ENCODE results near the gene CERS4.
"Not testable (repeated sequence)": the region's sequence is repeated elsewhere in the genome, so short reads cannot be mapped to it uniquely, and the experiment has no call there.

The CERS4 gene, protein sequence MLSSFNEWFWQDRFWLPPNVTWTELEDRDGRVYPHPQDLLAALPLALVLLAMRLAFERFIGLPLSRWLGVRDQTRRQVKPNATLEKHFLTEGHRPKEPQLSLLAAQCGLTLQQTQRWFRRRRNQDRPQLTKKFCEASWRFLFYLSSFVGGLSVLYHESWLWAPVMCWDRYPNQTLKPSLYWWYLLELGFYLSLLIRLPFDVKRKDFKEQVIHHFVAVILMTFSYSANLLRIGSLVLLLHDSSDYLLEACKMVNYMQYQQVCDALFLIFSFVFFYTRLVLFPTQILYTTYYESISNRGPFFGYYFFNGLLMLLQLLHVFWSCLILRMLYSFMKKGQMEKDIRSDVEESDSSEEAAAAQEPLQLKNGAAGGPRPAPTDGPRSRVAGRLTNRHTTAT

DNA sequence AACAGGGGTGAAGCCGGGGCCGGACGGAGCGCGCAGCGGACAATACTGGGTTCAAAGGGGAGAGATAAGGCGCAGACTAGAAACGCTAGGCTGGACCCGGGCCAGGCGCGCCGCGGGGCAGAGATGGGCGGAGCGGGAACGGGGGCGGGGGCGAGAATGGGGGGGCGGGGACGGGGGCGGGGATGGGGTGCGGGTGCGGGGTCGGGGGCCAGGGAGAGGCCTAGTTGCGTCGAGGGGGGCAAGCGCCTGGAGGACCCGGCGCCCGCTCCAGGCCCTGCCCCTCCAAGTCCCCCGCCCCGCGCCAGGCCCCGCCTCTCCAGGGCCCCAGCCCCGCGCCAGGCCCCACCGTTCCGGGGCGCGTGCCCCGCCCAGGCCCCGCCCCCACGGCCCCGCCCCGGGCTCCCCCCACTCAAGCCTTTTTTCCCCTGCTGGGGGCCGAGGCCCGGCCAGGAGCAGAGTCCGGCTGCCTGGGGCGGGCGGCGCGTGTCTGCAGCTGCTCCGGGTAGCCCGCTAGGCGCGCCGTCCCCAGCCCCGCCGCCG is at the start of gene CERS4:
TSS of gene CERS4 (plus strand) at position 449 of the 540 bp plus-strand sequence. CDS start 41,707 bp downstream, outside the sequence.
- no peak for DNase-seq

DNA sequence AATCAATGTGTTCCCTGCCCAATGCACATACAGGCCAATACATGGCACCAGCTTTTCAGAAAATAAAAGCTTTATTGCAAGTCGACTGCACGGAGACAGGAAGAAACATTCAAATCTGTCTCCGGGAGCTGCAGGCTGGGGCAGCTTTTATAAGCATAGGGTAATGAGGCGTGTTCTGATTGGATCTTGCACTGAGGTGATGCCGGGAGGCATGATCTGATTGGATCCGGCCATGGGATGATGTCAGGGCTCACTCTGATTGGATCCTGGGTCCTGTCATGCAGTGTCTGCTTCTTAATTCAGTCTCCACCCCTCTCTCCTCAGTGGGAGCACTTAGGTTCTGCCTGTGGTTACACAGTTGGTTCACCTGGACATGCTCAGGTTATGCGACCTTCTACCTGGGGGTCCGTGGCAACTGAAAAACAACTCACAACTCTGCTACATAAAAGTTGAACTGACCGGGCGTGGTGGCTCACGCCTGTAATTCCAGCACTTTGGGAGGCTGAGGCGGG is 48.0 kb upstream of the CERS4 start:
- no peak for DNase-seq

DNA sequence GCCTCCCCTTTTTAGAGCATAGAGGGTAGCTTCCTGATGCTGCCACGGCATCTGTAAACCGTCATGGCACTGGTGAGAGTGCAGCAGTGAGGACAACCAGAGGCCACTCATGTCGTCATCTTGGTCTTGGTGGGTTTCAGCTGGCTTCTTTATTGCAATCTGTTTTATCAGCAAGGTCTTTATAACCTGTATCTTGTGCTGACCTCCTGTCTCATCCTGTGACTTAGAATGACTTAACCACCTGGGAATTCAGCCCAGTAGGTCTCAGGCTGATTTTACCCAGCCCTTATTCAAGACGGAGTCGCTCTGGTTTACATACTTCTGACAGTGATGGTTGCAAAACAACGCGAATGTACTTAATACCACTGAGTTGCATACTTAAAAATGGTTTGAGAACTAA is 45.4 kb upstream of the CERS4 start:
- DNase-seq: no peak

DNA sequence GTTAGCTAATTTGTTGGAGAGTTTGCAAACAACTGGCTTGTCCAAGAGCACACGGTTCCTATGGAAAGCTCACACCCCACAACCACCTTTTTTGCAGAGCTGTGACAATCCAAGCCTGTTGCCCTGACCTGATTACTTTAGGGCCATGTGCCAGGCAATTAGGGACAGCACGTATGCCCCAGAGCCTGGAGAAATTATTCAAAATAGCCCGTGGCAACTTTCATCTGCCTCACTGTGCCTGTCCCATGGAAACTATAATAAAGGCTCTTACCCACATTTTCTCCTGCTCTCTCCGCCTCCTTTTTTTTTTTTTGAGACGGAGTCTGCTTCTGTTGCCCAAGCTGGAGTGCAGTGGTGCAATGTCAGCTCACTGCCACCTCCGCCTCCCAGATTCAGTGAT is 41.2 kb upstream of the CERS4 start:
- DNase-seq: no peak

DNA sequence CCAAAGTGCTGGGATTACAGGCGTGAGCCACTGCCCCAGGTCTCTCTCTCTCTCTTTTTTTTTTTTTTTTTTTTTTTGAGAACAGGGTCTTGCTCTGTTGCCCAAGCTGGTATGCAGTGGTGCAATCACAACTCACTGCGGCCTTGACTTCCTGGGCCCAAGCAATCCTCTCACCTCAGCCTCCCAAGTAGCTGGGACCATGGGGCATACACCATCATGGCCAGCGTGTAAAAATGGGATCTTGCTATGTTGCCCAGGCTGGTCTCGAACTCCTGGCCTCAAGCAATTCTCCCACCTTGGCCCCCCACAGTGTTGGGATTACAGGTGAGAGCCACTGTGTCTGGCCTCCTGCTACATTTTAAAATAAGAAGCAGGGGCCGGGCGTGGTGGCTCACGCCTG is 40.6 kb upstream of the CERS4 start:
- DNase-seq: no peak

DNA sequence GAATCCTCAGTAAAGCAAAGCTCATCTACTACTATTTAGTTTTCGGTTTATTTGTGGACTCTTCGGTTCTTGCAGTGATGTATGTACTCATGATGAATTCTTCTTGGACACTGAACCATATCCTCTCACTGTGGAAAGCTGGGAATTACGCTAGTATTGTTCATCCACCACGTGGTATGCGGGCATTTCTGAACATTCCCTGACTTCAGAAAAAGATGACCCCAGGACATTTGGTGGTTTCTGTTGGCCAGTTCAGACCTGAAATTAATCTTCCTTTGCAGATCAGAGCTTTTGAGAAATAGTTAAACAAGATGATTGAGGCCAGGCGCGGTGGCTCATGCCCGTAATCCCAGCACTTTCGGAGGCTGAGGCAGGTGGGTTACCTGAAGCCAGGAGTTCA is 34.5 kb upstream of the CERS4 start:
- no peak for DNase-seq

DNA sequence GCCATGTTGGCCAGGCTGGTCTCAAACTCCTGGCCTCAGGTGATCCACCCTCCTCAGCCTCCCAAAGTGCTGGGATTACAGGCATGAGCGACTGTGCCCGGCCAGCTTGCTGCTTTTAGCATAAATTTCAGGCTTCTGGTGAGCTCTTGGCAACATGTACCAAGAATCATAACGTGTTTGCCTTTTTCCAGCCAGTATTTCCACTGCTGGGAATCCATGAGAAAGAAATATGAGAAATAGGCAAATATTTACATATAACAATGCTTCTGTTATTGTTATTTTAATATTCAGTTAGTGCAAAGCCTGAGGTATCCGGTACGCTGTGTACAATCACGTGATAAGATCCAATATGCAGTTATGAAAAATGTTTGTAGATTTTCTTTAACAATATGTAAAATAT is 29.2 kb upstream of the CERS4 start:
- DNase-seq: no peak

DNA sequence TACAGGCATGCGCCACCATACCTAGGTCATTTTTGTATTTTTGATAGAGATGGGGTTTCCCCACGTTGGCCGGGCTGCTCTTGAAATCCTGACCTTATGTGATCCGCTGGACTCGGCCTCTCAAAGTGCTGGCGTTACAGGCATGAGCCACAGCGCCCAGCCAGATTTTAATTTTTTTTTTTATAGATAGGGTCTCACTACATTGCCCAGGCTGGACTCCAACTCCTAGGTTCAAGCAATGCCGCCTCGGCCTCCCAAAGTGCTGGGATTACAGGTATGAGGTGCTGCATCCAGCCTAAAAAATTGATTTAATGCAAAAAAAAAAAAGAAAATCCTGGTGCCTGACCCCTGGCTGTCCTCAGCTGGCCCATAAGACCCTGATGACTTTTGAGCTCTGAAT is 24.9 kb upstream of the CERS4 start:
- no peak for DNase-seq

DNA sequence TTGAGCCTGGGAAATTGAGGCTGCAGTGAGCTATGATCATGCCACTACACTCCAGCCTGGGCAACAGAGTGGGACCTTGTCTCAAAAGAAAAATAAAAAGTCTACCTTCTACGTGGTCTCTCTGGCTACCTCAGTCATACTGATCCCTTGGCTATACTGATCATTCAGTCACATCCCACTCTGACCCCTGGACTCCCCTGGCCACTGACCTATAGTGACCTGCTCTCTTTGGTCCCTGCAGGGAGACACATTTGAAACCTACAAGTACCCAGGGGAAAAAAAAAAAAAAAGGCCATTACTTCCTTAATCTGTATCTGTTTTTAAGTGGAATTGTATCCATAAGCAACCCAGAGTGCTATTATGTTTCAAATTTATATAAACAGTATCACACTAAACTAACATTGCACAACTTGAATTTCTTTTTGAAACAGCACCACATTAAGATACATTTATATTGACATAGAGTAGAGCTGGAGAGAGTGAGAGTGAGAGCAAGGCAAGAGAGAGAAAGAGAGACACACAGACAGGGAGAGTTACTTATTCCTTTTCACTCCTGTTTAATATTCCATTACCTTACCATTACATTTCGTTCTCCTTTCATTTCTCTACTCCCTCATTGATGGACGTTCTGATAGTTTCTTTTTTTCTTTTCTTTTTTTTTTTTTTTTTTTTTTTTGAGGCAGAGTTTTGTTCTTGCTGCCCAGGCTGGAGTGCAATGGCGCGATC is 23.7 kb upstream of the CERS4 start:
- DNase-seq: no peak

DNA sequence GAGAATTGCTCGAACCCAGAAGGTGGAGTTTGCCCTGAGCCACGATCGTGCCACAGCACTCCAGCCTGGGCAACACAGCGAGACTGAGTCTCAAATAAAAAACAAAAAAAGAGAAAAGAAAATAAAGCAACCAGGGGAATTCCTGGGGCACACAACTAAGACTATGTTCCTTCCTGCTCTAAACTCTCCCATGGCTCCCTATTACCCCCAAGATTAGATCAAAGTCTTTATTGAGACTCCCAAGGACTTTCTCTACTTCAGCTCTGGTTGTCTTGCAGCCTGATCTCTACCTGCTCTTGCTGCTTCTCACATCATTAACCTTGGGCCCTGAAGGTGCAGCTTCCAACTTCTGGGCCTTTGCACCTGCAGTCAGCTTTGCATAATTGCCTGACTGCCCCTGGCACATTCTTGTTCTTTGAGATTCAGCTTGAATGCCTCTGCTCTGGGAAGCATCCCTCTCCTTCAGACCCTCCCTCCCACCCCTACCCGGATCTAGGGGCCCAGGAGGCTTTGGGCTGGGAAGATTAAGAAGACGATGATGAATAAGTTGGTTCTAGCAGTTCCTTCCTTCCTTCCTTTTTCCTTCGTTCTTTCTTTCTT is 16.8 kb upstream of the CERS4 start:
- no peak for DNase-seq

DNA sequence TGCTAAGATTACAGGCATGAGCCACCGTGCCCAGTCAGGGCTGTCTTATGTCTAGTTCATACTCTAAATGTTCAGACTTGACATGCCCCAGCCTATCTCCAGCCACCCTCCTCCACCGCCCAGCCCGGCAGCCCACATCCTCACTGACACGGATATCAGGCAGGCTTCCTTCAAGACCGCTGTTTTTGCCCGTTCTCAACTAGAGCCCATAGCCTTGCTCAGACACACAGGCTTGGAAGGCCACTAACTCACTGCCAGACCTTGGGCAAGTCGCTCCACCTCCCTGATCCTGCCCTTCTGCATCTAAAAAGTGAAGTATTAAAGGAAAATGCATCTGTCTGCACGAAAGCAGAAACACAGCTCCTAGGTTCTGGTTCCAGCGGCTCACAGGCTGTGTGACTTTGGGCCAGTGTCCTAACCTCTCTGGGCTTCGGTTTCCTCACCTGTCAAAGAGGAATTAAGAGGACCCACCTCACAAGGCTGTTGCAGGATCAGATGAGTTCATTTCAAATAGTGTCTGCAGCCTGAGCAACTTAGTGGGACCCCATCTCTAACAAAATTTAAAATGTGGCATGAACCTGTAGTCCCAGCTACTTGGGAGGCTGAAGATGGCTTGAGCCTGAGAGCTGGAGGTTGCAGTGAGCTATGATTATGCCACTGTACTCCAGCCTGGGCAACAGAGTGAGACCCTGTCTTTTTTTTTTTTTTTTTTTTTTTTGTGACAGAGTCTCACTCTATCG is 14.5 kb upstream of the CERS4 start:
- DNase-seq: no peak

DNA sequence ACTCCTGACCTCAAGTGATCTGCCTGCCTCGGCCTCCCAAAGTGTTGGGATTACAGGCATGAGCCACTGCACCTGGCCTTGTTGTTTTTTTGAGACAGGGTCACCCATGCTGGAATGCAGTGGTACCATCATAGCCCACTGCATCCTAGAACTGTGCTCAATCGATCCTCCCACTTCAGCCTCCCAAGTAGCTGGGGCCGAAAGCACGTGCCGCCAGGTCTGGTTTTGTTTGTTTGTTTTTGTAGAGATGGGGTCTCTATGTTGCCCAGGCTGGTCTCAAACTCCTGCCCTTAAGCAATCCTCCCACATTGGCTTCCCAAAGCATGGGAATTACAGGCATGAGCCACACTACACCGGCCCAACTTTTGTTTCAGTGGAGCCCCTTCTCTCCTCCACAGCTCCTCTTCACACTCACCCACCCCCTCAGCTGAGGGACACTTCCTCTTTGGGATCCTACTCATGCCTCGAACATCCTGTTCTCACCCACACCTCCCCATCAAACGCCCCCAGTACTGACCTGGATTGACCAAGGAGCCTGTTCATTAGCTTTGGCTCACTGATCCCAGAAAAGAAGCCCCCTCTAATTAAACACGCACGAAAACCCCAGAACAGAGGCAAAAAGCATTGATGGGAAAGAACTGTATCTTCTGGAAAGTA is 12.8 kb upstream of the CERS4 start:
- DNase-seq: no peak

DNA sequence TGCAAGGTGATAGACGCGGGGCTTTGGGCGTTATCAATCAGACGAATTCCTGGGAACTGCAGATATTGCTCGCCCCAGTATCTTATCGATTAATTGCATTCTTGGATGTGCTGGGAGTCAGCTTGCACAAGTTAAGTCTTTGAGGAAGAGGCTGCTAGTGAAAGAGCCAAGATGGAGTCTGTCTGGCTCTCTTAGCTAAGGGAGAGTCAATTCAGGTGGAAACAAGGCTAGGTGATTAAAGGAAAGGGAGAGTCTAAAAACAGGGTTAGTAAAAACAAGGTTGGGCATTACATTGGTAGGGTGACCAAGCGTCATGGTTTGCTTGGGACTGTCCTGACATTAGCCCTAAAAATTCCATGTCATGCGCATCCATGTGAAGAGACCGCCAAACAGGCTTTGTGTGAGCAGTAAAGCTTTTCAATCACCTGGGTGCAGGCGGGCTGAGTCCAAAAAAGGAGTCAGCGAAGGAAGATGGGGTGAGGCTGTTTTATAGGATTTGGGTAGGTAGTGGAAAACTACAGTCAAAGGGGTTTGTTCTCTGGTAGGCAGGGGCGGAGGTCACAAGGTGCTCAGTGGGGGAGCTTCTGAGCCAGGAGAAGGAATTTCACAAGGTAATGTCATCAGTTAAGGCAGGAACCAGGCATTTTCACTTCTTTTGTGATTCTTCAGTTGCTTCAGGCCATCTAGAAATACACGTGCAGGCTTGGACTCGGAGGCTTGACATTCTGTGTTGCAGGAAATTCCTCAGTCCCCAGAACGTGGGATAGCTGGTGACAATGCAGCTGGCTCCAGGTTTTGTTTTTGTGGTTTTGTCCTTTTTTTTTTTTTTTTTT is 5.7 kb upstream of the CERS4 start:
- DNase-seq: not testable (repeated sequence)

DNA sequence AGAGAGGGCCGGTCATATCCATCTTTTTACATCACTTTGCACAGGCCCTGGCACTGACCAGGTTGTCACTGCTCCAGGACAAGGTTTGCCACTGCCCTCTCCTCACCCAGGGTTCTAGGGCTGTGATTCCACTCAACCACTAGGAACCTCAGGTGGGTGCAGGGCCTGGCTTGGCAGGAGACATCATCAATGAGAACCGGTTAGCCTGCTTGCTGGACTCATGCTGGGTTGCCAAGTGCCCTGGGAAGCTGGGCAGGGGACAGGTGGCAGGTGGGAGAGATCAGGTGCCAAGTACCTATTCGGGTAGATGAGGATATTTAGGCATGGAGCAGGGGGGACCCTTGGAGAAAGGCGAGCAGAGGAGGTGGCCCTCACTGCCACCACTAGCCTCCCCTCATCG is 4.2 kb upstream of the CERS4 start:
- DNase-seq: no peak

DNA sequence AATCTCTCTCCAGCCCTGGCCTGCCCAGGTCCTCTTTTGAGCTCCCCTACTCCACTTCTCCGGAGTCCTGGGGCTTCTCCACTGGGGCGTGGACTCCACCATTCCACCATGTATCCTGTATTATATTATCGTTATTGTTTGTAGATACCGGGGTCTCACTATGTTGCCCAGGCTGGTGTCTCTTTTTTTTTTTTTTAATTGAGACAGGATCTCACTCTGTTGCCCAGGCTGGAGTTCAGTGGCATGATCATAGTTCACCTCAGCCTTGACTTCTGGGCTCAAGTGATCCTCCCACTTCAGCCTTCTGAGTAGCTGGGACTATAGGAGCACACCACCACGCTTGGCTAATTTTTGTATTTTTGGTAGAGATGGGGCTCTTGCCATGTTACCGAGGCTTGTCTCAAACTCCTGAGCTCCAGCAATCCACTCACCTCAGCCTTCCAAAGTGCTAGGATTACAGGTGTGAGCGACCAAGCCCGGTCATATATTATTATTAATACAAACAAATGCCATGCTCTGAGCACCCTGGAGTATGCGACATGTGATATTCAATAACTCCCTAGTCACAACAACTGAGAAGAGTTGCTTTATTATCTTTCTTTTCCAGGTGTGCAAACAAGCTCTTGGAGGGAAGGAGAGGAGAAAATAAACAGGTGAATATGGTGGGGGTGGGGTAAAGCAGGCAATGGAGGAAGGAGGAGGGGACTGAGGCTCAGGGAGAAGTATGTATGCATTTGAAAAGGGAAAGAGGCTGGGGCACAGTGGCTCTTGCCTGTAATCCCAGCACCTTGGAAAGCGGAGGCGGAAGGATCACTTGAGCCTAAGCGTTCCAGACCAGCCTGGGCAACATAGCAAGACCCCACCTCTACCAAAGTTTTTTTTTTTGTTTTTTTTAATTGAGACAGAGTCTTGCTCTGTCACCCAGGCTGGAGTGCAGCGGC is 2.8 kb upstream of the CERS4 start:
- DNase-seq: peak; percentile 78

DNA sequence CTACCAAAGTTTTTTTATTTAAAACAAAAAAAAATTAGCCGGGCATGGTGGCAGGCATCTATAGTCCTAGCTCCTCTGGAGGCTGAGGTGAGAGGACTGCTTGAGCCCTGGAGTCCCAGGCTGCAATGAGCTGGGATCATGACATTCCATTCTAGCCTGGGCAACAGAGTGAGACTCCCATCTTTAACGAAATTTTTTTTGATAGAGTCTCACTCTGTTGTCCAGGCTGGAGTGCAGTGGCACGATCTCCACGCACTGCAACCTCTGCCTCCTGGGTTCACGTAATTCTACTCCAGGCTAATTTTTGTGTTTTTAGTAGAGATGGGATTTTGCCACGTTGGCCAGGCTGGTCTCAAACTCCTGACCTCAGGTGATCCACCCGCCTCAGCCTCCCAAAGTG is 1.8 kb upstream of the CERS4 start:
- not testable (repeated sequence) for DNase-seq

DNA sequence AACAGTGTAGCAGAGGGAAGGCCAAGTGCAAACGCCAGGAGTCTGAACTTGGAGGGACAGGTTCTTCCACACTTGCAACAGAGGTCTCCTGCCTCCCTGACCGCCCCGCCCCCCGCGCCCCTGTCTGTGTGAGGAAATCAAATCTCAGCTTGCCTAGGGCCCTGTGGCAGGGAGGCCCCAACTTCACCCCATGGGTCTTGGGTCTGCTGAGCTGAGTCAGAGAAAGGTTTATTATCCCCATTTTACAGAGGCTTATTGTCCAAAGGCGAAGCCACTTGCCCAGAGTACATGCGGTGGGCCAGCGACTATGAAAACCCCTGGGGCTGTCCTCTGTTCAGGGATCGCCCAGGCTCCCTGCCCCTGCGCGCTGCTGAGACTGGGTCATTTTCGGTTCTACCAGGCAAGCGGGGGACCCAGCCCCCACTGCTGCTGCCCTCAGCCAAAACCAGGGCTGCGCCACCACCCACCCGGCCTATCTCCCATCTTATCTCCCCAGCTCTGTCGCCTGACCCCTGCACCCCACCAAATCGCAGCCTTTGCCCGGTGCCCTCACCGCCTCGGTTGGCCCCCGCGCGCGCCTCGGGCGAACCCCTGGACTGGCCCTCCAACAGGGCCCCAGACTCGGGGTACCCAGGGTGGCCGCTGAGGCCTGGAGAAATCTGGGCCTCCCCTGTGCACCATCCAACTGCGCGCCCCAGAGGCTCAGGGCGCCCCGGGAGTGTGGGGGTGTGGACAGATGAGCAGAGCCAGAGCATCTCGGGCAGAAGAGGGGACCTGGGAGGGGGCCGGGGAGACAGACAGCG is 850 bp upstream of the CERS4 start:
- DNase-seq: no peak

DNA sequence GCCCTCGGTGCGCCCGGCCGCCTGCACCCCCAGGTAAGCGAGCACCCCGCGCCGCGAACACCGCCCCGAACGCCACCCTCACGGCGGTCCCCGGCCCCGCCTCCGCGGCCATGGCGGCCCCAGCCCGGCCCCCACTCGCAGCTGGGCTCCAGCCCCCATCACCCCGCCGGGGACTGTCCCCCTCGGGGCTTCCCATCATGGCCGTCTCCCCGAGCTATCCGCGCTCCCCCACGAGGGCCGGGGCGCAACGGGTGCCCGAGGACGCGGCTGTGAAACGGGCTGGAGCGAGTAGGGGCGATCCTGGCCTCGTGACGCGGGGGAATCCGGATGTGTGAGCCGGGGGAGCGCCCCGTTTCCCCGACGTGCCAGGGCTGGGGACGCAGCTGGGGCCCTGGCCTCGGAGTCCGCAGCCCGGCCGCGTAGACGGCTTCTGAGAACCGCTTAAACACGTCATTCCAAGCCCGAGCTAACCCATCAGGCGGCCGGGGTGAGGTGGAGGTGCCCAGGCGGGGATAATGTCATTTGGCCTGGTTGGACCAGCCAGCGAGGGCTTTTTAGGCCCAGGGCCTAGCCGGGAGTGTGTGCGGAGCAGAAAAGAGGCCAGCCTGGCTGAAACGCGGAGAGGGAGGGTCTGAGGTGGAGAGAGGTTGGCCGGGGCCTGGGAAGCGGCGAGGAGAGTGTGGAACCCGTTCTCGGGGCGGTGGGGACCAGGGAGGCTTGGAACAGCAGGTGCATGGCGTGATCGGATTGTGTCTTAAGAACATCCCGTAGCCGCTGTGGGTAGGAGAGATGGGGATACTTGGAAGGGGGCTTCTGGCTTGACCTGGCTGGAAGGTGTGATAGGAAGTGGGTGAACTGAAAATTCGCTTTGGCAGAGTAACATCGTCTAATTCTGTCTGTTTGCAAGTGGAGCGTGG is 550 bp downstream of the CERS4 start:
- no peak for DNase-seq
